ENCODE data around the gene NFATC2.

NFATC2 gene

GRCh38 chr20:51427651-51428291, 114.7 kb downstream of the NFATC2 start:
- no peak for TF ChIP-seq NFIC (IDR thresholded peaks at IDR 0.05)
- TF ChIP-seq CREB1 (IDR thresholded peaks at IDR 0.05; ENCODE audit: low read depth) = no peak
- no peak for TF ChIP-seq MAX (IDR thresholded peaks at IDR 0.05)
- TF ChIP-seq TCF12 (IDR thresholded peaks at IDR 0.05; ENCODE audit: low read depth) = no peak
- TF ChIP-seq EP300 (IDR thresholded peaks at IDR 0.05; ENCODE audit: borderline replicate concordance) = no peak
- TF ChIP-seq ZBTB7A (IDR thresholded peaks at IDR 0.05; ENCODE audit: low read depth) = no peak
- TF ChIP-seq CEBPB (IDR thresholded peaks at IDR 0.05) = no peak
- TF ChIP-seq USF1 (IDR thresholded peaks at IDR 0.05) = no peak
- TF ChIP-seq TEAD4 (IDR thresholded peaks at IDR 0.05) = no peak
- no peak for TF ChIP-seq YY1 (IDR thresholded peaks at IDR 0.05; ENCODE audit: low read depth)
- TF ChIP-seq RAD21 (IDR thresholded peaks at IDR 0.05; ENCODE audit: low read depth) = no peak
- no peak for TF ChIP-seq FOXM1 (IDR thresholded peaks at IDR 0.05; ENCODE audit: borderline replicate concordance, low read depth)
- TF ChIP-seq EGR1 (IDR thresholded peaks at IDR 0.05) = no peak
- TF ChIP-seq REST (IDR thresholded peaks at IDR 0.05; ENCODE audit: low read depth) = no peak
- TF ChIP-seq TAF1 (IDR thresholded peaks at IDR 0.05; ENCODE audit: low read depth) = no peak

- TF ChIP-seq TEAD4 (IDR thresholded peaks at IDR 0.05) = no peak
- no peak for TF ChIP-seq FOXM1 (IDR thresholded peaks at IDR 0.05; ENCODE audit: borderline replicate concordance, low read depth)
- TF ChIP-seq RAD21 (IDR thresholded peaks at IDR 0.05; ENCODE audit: low read depth) = no peak
- TF ChIP-seq EP300 (IDR thresholded peaks at IDR 0.05; ENCODE audit: borderline replicate concordance) = no peak
- TF ChIP-seq YY1 (IDR thresholded peaks at IDR 0.05; ENCODE audit: low read depth) = no peak
- TF ChIP-seq TCF12 (IDR thresholded peaks at IDR 0.05; ENCODE audit: low read depth) = no peak
- no peak for TF ChIP-seq REST (IDR thresholded peaks at IDR 0.05; ENCODE audit: low read depth)
- no peak for TF ChIP-seq MAX (IDR thresholded peaks at IDR 0.05)
- no peak for TF ChIP-seq EGR1 (IDR thresholded peaks at IDR 0.05)
- TF ChIP-seq ZBTB7A (IDR thresholded peaks at IDR 0.05; ENCODE audit: low read depth) = no peak
- TF ChIP-seq CREB1 (IDR thresholded peaks at IDR 0.05; ENCODE audit: low read depth) = no peak
- no peak for TF ChIP-seq USF1 (IDR thresholded peaks at IDR 0.05)
- TF ChIP-seq NFIC (IDR thresholded peaks at IDR 0.05) = no peak
- TF ChIP-seq TAF1 (IDR thresholded peaks at IDR 0.05; ENCODE audit: low read depth) = no peak
These were observed 115.5 kb downstream of the NFATC2 start for GRCh38 chr20:51426718-51427650.

- TF ChIP-seq RAD21 (IDR thresholded peaks at IDR 0.05; ENCODE audit: low read depth) (no peak), MAX (IDR thresholded peaks at IDR 0.05) (no peak), REST (IDR thresholded peaks at IDR 0.05; ENCODE audit: low read depth) (no peak), NFIC (IDR thresholded peaks at IDR 0.05) (no peak), TAF1 (IDR thresholded peaks at IDR 0.05; ENCODE audit: low read depth) (no peak), FOXM1 (IDR thresholded peaks at IDR 0.05; ENCODE audit: borderline replicate concordance, low read depth) (no peak), EGR1 (IDR thresholded peaks at IDR 0.05) (no peak), CEBPB (IDR thresholded peaks at IDR 0.05) (no peak)
These were observed 117.0 kb downstream of the NFATC2 start for GRCh38 chr20:51425347-51426106.
